ENCODE measurements around the gene MYBPC3.

Gene MYBPC3

DNA sequence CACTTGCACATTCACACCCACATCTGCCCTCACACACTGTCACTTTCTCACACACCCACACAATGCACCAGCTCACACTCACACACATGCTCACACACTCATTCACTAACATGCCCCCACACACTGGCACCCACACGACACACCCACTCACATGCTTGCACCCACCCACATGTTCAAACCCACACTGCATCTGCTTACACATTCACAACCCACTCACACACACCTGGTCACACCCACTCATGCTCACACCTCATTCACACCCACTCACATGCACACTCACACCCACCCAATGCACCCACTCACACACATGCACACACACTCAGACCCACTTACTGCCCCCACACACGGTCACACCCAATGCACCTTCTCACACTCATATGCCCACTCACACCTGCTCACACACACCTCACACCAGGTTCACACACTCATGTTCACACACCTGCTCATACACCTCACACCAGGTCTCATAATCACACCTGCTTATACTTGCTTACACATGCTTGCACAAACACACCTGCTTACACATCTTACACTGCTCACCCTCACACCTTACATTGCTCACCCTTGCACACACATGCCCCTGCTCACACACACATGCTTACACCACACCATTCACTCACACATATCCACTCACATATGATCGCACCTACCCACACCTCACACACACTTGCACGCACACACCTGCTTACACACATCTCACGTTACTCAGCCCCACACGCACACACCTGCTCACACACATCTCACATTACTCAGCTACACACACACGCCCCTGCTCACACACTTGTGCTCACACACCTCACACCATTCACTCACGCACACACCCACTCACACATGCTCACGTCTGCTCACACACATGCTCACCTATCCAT, 3.9 kb upstream of the MYBPC3 start:
- DNase-seq = no peak

DNA sequence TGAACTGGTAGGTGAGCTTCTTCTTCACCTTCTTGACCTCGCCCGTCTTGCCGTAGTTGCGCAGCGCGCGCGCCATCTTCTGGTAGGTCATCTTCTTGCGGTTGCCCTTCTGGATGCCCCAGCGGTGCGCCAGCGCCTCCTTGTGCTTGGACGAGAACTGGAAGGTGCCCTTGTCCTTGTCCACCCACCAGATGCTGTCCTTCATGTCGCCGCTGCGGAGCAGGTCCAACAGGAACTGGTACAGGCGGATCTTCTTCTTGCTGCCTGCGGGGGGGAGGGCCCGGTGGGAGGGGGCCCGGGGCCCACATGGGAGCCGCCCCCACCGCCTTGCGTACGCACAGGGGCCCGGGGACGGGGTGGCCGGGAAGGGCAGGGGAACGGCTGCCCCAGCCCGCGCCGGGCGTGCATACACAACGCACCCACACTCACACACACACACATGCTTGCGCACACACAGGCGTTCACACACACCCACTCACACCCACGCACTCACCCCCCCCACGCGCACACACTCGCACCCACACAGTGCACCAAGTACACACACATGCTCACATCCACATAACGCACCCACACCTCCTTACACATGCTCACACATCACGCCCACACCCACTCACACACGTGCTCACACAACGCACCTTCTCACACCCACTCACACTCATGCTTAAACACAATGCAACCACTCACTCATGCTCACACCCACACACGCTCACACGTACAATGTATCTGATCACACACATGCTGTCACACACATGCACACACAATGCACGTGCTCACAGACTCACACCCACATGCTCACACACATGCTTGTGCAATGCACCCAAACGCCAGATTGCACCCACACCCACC, 3.0 kb upstream of the MYBPC3 start:
- DNase-seq = no peak

DNA sequence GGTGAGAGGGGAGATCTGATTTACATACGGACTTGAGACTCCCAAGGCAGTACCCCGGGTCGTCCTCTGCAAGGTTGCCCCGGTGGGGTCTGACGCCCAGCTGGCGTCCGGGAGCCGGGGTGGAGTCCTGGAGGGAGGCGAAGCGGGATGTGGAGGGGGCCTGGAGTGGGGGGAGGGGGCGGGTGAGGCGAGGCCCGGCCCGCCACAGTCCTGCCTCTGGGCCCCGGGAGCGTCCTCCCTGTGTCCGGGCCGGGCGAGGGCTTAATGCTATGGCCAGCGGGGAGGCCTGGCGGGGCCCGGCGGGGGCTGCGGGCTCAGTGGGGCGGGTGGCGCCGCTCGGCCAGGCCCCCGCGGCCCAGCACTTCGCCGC, 2.4 kb upstream of the MYBPC3 start:
- DNase-seq = no peak

DNA sequence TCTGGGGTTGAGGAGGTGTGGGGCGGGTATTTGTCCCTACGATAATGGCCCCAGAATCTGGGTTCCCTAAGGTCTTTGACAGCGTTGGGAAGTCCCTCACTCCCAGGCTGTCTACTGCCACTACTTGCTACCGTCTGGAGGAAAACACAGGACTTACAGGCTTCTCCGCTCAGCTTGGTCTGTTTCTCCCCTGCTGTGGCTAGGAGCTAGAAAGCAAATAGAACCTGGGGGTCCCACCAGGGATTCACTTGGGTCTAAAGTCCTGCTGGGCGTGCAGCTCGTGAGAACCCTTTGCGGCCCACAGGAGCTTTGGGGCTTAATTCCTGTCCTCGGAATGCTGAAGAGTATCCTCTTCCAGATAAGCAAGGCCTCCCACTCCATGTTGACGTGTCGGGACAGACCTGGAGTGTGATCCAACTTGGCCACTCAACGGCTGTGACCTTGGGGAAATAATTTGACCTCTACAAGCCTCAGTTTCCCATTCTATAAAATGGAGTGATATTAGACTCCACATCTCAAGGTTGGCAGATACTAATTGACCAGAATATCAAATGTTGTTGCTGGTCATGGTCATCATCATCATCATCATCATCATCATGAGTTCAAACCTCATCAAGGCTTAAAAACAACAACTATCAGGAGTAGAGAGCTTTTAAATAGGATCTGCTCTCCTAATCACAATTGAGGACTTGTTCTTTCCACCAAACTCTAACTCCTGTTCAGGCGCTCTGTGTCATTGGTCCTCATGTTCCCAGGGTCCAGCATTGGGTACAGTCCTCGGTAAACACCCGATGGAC, 1.7 kb upstream of the MYBPC3 start:
- no peak for DNase-seq

DNA sequence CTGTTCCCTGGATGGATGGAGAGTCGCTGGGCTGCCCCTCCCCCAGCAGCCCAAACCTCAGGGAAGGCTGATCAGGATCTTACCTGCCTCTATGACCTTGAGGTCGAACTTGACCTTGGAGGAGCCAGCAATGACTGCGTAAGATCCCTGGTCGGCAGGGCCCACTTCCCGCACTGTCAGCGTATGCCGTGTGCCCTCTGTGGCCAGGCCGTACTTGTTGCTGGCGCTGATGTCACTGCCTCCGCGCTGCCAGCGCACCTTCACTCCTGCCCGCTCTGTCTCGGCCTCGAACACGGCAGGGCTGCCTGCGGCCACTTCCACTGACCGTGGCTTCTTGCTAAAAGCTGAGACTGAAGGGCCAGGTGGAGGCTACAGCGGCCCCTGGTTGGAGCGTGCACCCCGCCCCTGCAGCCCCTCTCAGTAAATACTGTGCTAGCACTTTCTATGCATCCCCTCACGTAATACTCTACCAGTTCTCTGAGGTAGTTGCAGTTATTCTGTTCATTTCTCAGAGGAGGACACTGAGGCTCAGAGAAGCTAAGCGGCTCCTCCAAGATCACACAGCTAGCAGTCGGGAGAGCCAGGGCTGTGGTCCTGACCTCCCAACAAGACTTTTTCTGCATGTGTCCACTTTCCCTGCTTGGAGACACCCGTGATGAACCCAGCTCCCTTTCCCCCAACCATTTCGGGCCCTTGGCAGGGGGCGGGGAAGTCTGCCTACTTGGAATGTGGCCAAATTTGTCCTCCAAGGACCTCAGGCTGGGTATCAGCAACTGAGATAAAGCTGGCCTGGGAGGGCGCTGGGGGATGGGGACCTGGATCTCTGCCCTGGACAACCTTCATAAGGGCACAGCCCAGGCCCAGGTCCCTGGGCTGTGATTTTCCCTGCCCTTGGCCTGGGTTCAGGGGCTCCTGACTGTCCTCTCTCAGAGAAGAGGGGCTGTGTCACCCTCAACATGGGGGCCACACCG, 1.1 kb downstream of the MYBPC3 start:
- no peak for DNase-seq

DNA sequence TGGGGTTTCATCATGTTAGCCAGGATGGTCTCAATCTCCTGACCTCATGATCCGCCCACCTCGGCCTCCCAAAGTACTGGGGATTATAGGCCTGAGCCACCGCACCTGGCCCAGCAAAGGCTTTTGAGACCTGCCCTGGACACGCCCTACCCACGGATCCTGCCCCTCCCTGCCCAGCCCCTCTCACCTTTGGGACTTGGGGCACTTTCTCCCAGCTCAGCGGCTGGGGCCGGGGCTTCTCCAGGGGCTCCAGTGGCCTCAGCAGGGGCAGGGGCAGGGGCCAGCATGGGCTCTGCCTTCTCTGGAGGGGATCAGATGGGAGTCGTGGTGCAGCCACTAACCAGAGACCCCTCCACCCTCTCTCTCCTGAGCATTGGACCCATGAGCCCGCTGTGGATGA, 2.2 kb downstream of the MYBPC3 start:
- no peak for DNase-seq

DNA sequence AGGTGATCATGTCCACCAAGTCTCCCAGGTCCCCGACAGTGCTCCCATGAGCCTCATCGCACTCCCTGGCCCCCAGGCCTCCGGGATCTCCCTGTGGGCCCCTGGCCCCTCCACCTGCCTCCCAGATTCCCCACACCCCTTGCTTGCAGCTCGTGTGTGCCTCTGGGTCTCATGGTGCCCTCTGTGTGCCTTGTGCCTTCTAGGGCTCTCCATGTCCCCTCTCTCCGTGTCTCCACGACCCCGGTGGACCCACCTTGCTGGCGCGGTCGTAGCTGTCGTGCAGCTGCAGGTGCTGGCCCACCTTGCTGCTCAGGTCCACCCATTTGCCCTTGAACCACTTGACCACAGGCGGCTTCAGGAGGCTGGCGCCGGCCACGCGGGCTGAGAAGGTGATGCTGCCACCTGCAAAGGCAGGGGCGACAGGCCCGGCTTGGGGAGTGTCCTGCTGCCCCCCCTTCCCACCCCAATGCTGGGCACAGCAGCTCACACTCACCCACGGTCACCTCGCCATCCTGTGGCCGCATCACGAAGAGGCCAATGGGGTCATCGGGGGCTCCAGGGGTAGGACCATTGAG, 2.9 kb downstream of the MYBPC3 start:
- DNase-seq = no peak

DNA sequence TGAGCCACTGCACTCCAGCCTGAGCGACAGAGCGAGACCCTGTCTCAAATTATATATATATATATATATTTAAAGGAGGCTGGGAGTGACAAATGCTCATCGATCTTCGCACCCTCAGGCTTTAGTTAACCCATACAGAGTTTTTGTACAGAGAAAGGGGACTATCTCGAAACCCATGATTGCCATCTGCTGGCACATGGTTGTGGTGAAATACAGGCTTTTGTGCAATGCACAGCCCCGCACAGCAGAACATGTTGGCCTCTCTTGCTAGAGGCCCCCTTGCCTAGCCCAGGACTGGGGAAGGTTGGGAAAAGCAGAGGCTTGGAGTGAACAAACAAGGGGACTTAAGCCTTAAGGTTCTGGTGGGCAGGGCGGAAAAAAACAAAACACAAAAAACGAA, 3.6 kb downstream of the MYBPC3 start:
- no peak for DNase-seq

DNA sequence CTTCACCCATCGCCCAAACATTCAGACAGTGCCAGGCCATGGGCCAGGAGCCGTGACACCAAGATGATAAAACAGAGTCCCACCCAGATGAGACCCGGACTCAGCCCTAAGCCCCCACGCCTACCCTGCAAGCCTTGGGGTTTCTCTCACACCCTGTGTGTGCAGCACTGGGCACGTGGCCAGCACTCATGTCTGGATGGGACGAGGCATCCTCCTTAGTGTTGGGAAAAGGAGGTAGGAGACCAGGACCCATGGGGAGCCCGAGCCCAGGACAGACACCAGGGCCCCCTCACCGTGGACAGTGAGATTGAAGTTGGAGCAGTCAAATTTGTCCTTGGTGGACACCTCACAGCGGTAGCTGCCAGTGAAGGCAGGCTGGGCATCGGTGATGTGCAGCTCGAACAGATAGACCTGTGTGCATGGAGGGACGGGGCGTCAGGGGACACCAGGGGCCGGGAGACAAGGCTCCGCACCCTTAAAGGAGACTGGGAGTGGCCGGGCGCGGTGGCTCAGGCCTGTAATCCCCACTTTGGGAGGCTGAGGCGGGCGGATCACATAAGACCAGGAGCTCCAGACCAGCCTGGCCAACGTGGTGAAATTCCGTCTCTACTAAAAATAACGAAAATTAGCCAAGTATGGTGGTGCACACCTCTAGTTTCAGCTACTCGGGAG, 4.2 kb downstream of the MYBPC3 start:
- no peak for DNase-seq

DNA sequence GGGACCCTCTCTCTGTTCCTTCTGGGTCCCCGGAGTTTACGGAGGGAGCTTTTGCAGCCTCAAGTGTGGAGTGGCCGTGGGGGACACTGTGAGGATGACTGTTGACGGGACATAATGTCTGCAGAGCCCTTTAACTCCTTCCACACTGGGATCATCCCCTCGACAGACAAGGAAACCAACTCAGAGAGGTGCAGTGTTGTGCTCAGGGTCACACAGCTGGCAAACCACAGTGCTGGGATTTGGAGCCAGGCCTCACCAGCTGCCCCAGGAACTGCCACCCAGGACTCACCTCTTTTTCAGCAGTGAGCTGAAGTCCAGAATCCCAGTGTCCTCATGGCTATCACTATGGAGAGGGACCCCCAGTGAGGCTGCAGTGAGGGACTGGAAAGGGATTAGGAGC, 5.4 kb downstream of the MYBPC3 start:
- DNase-seq = no peak

DNA sequence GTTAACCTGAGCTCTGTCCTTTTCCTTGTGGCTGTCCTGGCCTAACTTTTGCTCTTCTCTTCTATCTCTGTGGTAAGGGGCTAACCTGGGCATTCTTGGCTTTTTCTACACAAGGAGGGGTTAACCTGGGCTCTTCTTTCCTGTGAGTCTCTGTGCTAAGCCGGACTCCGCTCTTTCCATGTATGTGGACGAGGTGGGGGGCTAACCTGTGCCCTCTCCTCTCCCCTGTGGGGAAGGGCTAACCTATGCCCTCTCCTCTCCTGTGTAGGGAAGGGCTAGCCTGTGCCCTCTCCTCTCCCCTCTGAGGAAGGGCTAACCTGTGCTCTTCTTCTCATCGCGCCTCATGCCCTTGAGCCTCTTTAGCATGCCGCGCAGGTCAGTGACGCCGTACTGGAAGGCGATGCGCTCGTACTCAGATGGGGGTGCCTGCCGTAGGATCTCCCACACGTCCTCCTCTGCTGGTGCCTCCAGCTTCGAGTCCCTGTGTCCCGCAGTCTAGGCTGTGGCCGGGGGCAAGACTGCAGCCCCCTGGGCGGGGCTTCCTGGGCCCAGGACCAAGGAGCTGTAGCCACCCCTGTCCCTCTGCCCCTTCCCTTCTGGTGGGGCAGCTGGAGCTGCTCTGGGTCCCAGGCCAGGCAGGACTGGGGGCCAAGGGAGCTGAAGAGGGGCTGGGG, 6.5 kb downstream of the MYBPC3 start:
- DNase-seq = no peak

DNA sequence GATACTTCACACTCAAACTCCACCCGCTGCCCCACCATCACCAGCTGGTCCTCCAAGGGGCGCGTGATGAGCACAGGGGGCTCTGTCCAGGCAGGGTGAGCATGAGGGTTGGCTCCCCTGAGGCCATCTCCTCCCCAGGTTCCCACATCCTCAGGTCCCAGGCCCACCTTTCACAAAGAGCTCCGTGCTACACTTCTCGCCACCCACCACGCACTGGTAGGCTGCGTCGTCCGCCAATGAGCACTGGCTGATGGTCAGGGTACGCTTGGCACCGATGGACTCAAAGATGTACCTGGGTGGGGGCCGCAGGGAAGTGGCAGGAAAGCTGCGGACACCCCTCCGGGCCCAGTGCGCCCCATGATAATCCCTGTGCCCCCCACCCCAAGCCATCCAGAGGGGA, 9.6 kb downstream of the MYBPC3 start:
- no peak for DNase-seq

DNA sequence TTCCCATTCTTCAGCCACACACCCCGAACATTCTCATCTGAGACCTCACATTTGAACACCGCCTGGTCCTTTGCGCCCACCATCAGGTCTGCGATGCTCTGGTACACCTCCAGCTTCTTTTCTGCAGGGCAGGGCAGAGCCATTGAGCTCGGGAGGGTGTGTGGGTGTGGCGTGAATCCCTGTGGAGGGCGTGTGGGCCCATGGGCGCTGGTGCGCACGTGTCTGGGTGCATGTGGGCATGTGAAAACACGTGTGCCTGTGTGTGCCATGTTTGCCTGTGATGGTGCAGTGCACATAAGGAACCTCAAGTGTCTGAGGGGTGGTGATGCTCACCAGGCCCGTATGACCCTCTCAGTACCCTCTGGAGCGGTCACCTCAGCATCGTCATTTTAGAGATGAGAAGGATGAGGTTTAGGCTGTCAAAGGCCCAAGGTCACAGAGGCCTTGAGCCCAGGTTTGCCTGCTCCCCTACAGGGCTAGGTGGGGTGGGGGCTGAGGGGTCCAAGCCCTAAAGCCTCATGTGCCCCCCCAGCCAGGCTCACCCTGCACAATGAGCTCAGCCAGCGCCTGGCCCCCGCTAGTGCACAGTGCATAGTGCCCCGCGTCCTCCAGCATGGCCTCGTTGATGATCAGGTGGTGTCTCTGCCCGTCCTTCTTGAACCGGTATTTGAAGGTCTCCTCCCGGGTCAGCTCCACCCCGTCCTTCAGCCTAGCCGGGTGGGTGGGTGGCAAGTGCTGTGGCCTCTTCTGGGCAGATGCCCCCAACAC, 10.3 kb downstream of the MYBPC3 start:
- no peak for DNase-seq

DNA sequence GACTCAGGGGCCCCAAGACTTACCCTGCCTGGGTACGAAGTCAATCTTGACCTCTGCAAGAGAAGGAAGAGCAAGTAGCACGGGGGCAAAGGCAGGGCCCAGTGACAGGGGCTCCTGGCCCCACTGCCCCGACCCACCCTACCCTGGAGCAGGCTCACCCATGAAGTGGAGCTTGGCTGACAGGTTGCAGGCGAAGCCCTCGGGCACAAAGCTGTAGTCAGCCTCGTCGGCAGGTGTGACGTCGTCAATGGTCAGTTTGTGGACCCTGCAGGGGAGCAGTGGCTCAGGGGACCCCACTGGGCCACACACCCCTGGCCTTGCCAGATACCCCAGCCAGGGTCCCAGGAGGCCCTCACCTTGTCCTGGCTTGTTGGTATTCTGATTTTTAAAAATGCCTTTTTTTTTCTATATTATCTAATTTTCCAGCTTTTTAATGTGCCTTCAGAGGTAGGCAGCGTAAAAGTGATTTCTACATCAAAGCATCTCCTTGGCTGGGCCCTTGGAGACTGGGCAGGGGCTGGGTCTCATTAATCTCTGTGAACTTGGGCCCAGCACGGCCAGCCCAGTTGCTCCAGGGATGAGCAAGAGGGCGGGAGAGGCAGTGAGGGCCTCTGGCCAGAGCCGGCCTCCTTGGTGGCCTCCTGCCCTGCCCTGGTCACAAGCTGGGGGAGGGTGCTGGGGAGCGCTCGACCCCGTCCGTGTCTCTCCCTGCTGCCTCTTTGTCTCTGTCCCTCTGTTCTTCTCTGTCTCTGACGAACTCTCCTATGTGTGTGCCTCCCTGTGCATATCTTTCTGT, 11.3 kb downstream of the MYBPC3 start:
- DNase-seq = no peak

DNA sequence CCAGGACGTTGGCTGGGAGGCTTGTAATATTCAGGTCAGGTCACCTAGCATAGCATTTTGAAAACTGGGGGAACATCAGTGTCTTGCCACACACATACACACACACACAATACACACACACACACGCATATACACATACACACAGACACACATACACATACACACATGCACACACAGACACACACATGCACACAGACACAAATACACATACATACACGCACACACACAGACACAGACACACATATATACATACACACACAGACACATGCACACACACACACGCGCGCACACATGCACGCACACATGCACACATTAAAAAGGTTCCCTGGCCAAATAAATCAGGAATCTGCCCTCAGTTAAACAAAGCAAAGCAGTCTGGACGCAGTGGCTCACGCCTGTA, 12.5 kb downstream of the MYBPC3 start:
- no peak for DNase-seq

DNA sequence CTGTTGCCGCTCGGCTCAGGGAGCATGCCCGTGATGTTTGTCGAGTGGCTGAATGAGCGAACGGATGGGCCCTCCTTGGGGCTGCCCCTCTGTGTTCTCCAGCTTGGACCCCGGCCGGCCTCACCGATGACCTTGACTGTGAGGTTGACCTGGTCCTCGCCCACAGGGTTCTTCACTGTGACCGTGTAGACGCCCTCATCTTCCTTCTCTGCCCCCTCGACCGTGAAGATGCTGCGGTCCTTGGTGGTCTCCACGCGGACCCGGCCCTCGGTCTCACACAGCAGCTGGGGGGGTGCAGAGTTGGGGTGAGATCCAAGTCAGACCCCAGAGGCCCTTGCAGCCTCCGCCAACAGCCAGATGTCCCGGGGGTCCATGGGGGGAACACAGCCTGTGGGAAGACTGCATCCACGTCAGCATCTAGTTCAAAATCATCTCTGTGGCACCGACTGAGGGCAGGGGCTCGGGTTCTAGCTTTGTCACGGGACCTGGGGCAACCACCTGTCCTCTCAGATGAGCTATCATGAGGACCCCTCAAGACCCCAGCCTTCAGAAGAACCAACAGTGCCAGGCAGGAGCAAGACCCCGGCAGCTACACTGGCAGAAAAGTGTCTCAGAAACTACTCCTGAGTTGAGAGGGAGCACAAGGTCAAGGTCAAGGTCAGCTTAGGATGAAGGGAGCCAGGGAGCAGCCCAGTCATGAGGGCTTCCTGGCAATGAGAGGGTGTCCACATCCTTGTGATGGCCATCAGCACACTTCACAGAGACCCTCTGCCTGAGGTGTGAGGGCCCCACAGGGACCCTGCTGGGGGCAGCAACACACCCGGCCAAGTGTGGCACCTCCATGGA, 13.9 kb downstream of the MYBPC3 start:
- DNase-seq = no peak

DNA sequence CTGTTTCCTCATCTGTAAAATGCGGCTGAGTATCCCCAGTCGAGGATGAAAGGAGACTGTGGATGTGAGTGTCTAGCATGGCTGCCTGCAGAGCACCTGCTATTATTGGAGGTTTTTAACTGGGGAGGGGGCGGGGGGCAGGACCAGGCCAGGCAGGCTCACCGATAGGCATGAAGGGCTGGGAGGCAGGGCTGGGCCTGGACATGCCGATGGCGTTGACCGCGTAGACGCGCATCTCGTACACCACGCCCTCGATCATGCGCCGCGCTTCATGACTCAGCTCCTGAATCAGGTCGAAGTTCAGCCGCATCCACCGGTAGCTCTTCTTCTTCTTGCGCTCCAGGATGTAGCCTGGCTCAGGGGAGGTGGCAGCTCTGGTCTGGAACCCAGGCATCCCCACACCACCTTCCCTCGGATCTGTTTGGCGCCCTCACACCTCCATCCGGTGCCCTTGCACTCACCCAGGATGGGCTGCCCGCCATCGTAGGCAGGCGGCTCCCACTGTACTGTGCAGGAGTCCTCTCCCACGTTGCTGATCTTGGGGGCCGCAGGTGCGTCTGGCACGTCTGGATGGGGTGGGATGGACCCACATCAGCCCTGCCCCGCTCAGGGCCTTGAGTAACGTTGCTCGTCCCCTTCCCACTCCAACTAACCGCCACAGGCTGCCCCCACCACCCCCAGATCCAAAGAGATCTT, 15.1 kb downstream of the MYBPC3 start:
- DNase-seq = no peak

Data from activated CD4-positive, CD25-positive, alpha-beta regulatory T cell (primary cell).